CD4-positive, alpha-beta T cell treated with Interleukin-12 subunit alpha and Interleukin-12 subunit beta, for 1 hour (primary cell): ENCODE results near the gene MED26.
"Not testable (repeated sequence)": the region's sequence is repeated elsewhere in the genome, so short reads cannot be mapped to it uniquely, and the experiment has no call there.

Source experiments
- DNase-seq: peaks from one replicate; pipeline ENCODE4 v3.0.0-alpha.2; 2020

MED26 gene

DNA sequence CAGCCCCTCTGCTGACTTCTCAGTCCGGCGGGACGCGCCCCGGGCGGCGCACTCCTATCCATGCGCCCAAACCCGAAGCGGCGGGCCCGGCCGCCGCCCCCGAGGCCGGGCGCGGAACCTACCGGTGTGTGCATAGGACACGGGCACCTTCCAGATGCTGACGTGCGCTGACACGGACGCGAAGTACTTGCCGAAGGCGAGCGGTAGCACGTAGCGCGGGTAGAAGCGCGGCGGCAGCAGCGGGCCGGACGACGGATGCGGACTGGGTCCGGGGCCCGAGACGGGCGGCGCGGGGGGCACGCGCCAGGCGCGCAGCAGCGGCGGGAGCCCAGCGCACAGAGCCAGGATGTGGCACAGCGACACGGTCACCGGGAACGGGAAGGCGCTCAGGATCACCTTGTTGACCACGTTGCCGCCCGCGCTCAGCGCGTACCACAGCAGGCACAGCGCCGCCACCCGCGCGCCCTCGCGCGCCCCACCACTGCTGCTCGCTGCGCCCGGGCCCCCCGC, 56.1 kb downstream of the MED26 start:
- peak; percentile 45 for DNase-seq

DNA sequence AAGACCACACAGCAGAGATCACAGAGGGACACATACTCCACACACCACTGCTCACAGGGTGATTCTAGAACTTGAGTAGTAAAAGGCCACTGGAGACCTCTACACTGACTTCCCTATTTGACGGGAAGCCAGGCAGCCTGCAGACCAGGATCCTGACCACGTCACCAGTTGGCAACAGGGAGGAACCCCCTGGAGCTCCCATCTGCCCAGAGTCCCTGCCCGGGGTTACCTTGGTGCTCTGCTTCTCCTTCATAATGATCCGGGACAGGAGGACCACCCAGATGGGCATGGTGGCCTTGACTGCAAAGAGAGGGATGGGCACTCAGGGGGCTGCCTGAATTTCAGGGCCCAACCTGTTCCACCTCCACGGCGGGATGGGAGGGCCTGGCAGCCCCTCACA, 56.7 kb downstream of the MED26 start:
- DNase-seq: no peak

DNA sequence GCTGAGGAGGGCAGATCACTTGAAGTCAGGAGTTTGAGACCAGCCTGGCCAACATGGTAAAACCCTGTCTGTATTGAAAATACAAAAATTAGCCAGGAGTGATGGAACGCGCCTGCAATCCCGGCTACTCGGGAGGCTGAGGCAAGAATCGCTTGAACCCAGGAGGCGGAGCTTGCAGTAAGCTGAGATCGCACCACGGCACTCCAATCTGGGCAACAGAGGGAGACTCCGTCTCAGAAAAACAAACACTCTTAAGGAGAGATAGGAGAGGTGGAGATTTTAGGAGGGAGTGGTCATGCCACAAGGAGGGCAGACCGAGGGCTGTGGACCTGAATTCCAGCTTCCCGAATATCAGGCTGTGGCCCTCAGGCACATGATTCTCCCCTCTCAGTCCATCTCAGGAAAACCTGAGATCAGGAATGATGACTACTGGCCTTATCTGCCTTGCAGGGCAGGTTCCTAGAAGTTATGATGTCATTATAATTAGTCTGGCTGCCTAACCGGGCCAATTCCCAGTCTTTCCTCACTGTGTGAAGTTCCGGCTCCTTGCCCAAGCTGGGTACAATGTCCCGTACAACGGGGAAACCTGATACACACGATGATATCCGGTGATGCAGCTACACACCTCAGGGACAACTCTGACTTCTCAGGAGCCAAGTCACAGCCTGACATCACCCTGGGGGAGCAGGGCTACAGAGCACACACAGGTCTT, 58.2 kb downstream of the MED26 start:
- no peak for DNase-seq

DNA sequence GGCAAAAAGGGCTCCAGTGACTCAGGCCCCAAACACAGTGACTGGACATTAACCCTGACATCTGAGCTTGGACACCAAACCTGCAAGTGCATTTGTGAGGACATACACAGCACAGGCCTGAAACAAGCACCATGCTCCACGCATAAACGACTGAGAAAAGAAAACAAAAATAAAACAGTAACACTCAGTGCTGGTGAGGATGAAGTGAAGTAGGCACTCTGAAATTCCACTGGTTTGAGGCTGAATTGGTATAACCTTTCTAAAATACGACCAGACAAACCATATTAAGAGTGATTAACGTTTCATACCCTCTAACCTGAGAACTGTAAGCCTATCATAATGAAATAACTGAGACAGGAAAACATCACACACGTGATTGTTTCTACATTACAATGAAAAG, 61.3 kb downstream of the MED26 start:
- DNase-seq: no peak

DNA sequence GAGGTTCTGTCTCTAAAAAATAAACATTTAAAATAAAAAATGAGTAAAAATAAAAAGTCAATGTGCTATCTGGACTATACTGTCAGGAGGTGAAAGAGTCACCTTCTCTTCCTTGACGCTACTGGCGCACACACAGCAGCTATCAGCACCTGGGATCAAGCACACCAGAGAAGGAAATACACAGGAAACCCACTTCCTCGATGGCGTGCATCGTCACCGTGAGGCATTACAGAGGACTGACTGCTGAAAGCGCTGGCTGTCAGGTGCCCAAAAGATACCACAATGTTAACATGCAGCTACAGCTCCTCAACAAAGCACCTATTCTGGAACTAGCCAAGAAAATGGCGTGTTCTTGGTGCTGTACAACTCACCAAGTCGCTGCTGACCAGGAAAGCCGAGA, 61.8 kb downstream of the MED26 start:
- peak; percentile 90 for DNase-seq

DNA sequence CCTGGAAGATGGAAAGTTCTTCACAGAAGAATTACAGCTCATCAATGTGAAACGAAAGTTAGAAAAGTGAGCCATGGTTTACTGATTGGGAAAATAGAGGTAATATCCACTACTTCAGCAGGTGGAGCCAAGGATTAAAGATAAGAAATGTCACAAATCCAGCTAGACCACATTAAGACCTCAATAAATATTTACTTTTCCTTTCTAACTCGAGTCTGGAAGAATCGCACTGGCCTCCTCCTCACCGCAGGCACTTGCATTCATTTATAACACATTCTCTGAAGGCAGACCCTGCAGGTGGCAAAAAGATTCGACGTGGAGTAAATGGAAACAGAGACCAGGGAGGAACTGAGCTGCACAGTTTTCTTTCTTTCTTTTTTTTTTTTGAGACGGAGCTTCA, 63.2 kb downstream of the MED26 start:
- no peak for DNase-seq

DNA sequence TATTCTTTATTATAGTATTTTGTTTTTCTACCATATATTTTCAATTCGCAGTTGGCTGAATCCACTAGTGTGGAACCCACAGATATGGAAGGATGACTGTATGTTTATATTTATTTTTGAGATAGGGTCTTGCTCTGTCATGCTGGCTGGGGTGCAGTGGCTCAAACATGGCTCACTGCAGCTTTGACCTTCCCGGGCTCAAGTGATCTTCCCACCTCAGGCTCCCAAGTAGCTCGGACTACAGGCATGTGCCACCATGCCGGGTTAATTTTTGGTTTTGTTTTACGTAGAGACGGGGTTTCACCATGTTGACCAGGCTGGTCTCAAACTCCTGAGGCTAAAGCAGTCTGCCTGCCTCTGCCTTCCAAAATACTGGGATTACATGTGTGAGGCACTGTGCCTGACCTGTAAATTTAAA, 65.4 kb downstream of the MED26 start:
- DNase-seq: no peak

DNA sequence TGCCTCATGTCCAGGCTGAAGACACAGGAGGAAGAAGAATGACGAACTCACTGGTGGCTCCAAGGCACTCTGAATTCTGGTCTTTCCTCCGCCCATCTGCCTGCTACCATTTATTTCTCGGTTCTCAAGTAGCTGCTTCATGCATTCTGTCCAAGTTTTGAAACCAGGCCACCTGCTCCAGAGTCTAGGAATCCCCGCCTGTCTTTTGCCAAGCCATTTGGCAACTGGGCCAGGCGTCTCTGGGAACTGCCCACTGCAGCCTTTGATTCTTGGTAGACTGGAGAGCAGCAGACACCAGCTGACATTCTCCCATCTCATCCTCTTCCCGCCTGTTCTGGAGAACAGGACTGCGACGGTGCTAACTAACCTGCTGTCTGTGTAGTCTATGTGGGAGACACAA, 66.6 kb downstream of the MED26 start:
- DNase-seq: no peak

DNA sequence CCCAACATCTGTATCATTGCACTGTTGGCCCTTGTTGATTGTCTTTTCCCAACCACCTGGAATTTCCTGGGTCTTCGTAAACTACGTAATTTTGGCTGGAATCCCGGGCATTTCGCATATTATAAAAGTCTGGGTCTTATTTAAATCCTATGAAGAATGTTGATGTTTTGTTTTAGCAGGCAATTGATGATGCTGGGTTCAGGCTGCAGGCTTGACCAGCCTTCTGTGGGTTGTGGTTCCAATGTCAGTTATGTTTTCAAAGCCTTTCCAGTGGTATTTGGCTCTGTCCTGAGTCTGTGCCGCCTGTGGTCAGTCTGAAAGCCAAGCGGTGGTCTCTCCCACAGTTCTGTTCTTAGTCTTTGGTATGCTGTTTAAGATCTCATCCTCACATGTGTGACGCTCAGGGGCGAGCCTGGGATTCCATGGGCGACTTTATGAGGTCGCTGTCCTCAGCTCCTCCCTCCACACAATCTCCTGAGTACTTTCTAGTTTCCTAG, 68.2 kb downstream of the MED26 start:
- no peak for DNase-seq

DNA sequence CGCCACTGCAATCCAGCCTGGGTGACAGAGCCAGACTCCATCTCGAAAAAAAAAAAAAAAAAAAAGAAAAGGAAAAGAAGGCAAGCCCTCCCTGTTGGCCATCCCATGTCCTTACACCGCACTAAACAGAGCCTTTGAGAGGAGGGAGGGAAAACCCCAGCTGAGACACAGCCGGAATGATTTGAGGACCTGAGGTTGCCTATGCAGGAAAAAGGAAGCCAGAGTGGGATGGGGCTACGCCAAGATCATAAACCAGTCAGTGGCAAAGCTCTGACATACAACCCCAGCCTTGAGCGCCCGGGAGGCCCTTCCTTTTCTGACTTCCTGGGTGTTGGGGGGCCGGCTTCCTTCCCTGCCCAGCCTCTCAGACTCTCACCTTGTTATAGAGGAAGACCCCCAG, 73.2 kb downstream of the MED26 start:
- no peak for DNase-seq

DNA sequence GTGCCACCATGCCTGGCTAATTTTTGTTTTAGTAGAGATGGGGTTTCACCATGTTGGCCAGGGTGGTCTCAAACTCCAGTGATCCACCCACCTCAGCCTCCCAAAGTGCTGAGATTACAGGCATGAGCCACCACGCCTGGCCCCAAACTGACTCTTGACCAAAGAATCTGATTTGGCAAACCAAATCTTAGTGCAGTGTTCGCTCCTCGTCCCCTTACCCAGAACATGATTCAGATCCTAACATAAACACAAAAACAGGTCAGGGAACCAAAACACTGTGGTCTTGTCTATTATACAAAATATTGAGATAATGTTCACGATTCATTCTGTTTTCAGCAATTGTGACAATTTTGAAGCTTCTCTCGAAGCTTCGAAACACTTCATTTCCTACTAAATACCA, 76.1 kb downstream of the MED26 start:
- DNase-seq: not testable (repeated sequence)

DNA sequence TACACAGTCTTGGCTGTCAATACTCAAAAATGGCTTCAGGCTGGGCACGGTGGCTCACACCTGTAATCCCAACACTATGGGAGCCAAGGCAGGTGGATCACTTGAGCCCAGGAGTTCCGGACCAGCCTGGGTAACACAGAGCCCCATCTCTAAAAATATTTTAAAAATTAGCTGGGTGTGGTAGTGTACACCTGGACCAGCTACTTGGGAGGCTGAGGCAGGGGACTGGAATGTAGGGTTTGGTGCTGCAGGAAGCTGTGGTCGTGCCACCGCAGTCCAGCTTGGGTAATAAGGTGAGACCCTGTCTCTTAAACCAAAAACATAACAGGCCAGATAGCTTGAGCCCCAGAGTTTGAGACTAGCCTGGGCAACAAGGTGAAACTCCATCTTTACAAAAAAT, 79.0 kb downstream of the MED26 start:
- DNase-seq: no peak

DNA sequence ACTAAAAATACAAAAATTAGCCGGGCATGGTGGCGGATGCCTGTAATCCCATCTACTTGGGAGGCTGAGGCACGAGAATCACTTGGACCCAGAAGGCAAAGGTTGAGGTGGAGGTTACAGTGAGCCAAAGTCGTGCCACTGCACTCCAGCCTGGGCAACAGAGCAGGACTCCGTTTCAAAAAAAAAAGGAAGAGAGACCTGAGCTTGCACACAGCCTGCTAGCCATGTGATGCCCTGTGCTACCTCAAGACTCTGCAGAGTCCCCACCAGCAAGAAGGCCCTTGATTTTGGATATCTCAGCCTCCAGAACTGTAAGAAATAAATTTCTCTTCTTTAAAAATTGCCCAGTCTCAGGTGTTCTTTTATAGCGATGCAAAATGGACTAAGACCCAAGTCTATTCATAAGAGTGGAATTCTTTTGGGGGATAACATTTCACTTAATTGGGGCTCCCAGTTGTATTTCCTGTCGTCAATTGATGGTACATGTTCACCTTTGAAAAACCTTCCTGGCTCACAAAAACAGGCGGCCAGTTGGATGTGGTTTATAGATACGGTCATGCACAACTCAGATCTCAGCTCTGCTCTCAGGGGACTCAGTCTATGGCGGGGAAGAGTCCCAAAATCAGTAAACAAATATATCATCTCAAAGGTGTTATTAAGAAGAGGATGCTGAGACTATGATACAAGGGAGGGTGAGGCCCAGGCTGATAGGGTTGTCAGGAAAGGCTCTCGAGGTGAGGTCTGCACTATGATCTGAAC, 83.4 kb downstream of the MED26 start:
- no peak for DNase-seq

DNA sequence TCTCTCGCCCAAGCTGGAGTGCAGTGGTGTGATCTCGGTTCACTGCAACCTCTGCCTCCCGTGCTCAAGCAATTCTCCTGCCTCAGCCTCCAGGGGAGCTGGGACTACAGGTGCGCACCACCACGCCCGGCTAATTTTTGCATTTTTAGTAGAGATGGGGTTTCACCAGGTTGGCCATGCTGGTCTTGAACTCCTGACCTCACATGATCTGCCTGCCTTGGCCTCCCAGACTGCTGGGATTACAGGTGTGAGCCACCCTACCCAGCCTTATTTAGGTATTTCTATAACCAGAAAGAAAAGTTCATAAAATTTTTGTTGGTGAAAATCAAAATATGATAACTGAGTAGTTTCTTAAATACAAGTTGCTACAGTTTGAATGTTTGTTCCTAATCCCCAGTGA, 84.3 kb downstream of the MED26 start:
- not testable (repeated sequence) for DNase-seq

DNA sequence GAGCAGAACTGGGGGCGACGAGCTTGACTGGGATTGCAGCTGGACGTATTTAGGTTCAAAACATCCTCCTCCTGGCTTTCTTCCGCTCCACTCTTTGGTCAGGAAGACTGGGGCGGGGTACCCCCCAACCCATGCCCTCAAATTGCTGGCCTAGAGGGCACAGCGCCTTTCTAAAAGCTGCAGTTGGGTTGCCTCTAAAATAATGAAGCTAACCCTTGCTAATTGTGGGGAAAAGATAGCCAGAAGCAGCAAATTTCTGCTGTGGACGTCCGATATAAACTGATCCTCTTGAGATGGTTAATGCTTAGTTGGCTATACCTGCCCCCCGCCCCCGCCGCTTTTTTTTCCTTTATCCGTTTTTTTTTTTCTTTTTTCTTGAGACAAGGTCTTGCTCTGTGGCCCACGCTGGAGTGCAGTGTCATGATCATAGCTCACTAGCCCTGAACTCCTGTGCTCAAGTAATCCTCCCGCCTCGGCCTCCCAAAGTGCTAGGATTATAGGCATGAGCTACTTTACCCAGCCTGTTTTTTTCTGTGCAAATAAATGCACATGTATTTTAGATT, 85.0 kb downstream of the MED26 start:
- no peak for DNase-seq

DNA sequence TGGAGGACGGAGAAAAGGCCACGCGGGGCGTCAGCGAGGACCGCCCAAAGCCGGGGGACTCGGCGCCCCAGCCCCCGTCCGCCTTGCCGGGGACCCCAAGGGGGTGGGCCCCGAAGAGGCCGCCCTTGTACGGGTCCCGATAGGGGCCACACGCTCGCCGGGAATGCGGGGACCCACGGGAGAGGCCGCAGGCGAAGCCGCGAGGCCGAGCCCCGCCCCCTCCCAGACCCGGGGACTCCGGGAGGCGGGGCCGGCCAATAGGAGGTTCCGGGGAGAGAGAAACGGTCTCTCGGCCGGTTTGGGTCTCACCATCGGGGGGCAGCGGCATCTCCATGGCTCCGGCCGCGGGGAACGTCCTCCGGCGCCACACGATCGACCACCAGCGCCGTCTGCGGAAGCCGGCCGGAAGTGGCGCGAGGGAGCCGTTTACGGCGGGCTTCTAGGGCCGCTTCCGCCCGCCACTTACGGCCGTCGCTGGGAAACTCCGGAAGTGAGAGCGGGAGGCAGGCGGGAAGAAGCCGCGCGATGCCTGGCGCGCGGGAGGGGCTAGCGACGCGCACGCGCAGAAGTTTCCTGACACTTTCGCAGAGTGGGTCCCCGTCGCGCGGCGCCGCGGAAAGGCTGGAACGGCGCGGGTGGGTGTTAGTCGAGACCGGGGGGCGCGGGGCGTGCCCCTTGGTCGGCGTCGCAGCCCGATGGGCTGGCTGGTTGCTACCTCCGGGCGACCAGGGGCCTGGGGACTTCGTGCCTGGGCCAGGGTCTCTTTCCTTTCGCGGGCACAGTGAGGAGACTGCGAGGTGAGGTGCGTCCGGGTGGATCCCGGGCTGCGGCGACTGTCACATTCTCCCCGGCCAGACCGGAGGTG, 85.7 kb downstream of the MED26 start, which contains the start of gene CHERP:
CHERP (minus strand) TSS at position 393 of the 865 bp plus-strand sequence; CDS start at position 334, 59 bp downstream.
- peak; percentile 96 for DNase-seq

DNA sequence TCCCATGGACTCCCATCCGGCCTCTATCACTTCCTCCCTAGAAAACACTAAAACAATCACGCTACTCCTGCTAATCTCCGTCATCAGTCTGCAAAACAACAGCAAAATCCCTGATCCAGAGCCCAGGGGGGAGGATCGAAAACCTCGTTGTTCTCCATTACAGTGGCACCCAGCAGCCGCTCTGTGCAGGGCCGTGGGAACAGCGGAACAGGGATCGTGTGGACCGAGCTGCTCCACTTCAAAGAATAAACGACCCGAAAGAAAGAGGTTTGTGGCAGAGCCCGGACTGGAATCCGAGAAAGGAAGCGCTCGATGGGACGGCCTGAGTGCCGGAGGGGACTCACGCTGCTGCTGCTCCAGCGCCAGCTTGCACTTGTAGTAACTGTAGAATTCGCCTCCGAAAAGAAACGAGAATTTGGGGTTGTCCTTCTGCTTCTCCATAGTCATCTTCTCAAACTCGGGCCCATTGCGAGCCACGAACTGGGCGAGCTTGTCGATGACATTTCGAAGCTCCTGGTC, 86.4 kb downstream of the MED26 start:
- peak; percentile 11 for DNase-seq

DNA sequence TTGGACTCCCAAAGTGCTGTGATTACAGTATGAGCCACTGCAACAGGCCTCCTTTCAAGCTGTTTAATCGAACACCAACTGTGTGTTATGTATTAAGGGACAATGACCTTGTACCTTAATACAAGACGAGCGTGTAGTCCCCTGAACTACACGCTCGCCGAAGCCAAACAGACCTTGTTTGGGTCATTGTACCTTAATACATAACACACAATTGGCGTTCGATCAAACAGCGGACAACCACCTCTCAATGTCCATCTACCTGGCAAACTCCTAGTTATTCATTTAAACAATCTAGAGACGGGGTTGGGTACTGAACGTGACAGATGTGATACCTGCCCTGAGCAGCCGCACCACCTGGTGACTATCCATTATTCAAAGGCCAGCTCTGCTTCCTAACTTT, 87.1 kb downstream of the MED26 start:
- DNase-seq: no peak

DNA sequence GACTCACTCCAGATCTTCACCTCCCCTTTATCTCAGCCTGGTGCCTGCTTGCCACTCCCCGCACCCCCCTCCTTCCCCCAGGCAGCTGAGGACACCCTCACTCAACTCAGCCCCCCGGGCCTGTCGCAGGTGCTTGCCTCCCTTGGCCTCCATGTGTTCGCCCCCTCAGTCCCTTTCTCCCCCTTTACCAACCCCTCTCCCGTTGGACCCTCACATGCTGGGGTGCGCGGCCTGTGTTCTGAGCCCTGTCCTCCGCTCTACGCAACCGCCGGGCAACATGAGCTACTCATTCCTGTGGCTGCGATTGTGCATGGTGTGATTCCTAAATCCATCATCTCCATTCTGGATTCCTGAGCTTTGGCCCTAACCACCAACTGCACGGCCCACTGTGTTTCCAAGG, 90.9 kb downstream of the MED26 start:
- no peak for DNase-seq

DNA sequence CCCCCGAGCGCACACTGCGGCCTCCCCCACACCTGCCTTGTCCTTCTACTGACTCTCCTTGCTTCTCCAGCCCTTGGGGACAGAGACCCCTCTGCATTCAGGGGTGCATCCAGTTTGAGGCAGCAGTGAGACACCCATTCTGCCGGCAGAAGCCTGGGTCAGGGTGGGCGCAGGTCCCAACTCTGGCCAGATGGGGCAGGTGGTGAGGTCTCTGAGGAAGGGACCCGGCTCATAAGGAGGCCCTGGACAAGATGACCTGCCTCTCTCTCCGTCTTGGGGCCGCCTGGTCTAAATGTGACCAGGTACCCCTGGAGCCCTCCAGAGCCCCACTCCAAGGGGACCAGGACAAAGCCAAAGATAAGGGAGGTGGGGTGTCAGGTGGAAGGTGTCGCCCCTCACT, 91.9 kb downstream of the MED26 start:
- DNase-seq: no peak

DNA sequence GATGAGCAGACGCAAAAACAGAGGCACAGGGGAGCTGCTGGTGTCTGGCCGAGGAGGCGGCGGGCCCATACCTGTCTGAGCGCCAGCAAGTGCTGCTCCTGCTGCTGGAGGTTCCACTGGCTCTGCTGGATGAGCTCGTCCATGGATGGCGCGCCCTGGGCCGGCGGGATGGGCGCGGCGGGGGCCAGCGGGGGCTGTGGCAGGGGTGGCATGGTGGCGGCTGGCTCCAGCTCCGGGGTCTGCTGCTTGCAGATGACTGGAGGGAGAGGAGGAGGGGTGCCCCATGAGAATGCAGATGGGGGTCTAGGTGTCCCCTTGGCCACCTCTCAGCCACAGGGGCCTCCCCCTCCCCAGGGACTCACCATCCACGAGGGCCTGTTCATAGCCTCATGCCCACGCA, 92.6 kb downstream of the MED26 start:
- no peak for DNase-seq

DNA sequence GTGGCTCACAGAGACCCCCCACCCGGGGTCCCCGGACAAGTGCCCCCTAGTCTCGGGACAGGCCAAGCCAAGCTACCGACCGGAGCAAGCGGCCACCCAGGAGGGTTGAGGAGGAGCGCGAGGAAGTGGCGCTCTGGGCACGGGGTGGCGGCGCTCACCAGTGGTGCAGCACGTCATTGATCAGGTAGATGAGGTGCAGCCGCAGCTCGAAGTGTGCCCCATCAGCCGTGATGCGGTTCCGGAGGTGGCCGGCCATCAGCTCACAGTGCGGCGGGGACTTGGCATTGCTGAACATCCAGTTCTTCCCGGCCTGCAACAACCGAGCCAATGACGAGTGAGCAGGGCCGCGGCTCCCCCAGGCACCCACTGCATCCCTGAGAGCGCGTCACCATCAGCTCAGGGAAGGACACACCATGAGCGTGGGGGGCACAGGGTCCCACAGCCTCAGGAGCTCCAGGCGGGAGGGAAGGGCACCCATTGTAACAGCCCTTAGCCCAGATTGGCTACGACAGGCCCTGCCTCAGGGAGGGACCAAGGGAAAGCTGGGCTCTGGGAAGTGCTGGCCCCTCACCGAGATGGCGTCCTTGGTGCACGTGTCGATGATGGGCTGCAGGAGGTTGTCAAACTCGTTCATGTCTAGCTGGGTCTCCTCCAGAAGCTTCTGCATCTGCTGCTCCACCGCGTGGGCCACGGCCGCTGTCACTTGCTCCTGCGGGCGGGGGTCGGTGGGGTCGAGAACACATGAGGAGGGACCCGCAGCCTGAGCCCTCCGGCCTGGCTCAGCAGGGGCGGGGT, 95.4 kb downstream of the MED26 start:
- DNase-seq: no peak
